Esophagus muscularis mucosa (tissue), 4 donors: ENCODE results near the gene CCDC116. TPM values are rescaled to one million over a fixed set of nuclear protein-coding genes. Genes with fewer than 3 reads are reported as not detected.

Source experiments
- DNase-seq: peaks from one replicate; pipeline ENCODE4 v3.0.0-alpha.2; 2017; ENCODE audit errors: extremely low spot score
- H3K27ac ChIP-seq, 4 donors: fragments of 200-600 bp; sonication (generic); replicated peaks in 1 of 4; 1 replicate in 3 of 4; 2 replicates in 1 of 4; pipeline ENCODE4 v1.5.1; 2016 to 2019; ENCODE audit warnings: mild to moderate bottlenecking in 1 of 4
- H3K27me3 ChIP-seq, 4 donors: fragments of 200-600 bp; sonication (generic); one replicate each; pipeline versions ENCODE4 v1.5.1 to v1.6.0; 2016 to 2019
- H3K36me3 ChIP-seq, 4 donors: fragments of 200-600 bp; sonication (generic); one replicate each; pipeline ENCODE4 v1.5.1; 2016 to 2019
- H3K4me1 ChIP-seq, 4 donors: fragments of 200-600 bp; sonication (generic); one replicate each; pipeline ENCODE4 v1.5.1; 2016 to 2019
- H3K4me3 ChIP-seq, 4 donors: fragments of 200-600 bp; sonication (generic); 1 replicate in 2 of 4; 2 replicates in 2 of 4; pipeline ENCODE4 v1.5.1; 2016 to 2019; ENCODE audit warnings: mild to moderate bottlenecking in 4 of 4, moderate library complexity in 1 of 4
- H3K9me3 ChIP-seq, 4 donors: fragments of 200-600 bp; sonication (generic); 1 replicate in 3 of 4; 2 replicates in 1 of 4; pipeline ENCODE4 v1.5.1; 2016 to 2019
- EP300 ChIP-seq: sonication (generic); formaldehyde crosslinking; IDR thresholded peaks from one replicate; pipeline ENCODE4 v1.6.1; 2017; ENCODE audit warnings: antibody characterized with exemption
- POLR2A ChIP-seq: fragments of 450-650 bp; IDR thresholded peaks from one replicate; pipeline ENCODE4 v1.6.1; 2017; ENCODE audit warnings: antibody characterized with exemption, moderate library complexity, mild to moderate bottlenecking, low read depth
- POLR2AphosphoS5 ChIP-seq, 2 donors: sonication (generic); formaldehyde crosslinking; IDR thresholded peaks; one replicate each; pipeline ENCODE4 v1.6.1; 2017; ENCODE audit warnings: antibody characterized with exemption in 2 of 2
- WGBS: methylation state at CpG from one replicate; pipeline ENCODE4 v1.1.5; 2018; 5-methylcytosine and 5-hydroxymethylcytosine counted together
- intact Hi-C: fragments of 100-400 bp; cut with DNase I; formaldehyde crosslinking; loops from one replicate; pipeline ENCODE4 v1.15.1; 2023
- total RNA-seq, 4 donors: library from RNA; depleted of rRNA; stranded (reverse); fragments of >200 nt; gene quantifications; one replicate each; pipeline versions ENCODE4 v1.1.0 to v1.2.1, GENCODE V29; 2016
- TF ChIP-seq, protein P1 (sequence below), 3 experiments: fragments of 200-600 bp in 2 of 3; fragments of 450-650 bp in 1 of 3; sonication (generic) in 2 of 3; IDR thresholded peaks; one replicate each; pipeline ENCODE4 v1.5.1; 2017 to 2019; ENCODE audit warnings: antibody characterized with exemption in 3 of 3, mild to moderate bottlenecking in 2 of 3, moderate library complexity in 1 of 3

Gene CCDC116
- total RNA-seq, 4 donors from 2014 or later = 0.26 to 0.99 (median 0.55) TPM

DNA sequence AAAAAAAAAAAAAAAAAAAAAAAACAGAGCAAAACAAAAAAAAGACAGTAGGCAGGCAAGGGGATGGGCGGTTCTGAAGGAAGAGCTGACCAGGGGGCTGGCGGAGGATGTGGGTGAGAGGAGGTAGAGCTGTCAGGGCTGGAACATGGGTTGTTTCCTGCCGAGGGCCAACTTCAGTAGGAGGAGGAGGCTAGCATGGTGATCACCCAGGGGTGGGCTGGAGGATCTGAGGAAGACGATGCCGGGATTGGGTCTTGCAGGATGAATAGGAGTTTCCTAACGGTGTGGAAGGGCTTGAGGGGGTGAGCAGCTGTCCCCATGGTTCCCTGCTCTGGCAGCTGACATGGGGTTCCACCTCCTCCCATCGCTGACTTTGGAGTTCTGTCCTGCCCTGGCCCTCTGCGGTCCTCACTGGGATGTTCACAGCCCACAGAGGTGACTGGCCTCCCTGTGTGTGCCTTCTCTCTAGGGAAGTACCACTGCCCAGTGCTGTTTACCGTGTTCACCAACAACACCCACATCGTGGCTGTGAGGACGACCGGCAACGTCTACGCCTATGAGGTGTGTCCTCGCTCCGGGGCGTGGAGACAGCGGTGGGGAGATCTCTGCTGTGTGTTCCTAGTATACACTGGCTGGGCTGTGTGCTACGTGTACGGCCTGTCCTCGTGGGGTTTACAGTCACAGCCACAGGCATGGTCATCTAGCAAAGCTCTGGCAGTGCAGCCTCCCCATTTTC is 48.4 kb downstream of the CCDC116 start:
- DNase-seq = no peak
- Histone ChIP-seq H3K27ac (no peak overlapping the region), H3K4me1 (no peaks in the 10 kb centered on the region), H3K9me3 (no peaks in the 10 kb centered on the region), H3K36me3 (peaks cover 36 to 82% (median 61%) of the 10 kb centered on the region in 4 donors), H3K4me3 (no peak overlapping the region), H3K27me3 (no peaks in the 10 kb centered on the region)
- intact Hi-C loops = no loop called here
- 95% methylated on average over 13 of the region's 21 CpGs for WGBS
- TF ChIP-seq, protein P1, sequence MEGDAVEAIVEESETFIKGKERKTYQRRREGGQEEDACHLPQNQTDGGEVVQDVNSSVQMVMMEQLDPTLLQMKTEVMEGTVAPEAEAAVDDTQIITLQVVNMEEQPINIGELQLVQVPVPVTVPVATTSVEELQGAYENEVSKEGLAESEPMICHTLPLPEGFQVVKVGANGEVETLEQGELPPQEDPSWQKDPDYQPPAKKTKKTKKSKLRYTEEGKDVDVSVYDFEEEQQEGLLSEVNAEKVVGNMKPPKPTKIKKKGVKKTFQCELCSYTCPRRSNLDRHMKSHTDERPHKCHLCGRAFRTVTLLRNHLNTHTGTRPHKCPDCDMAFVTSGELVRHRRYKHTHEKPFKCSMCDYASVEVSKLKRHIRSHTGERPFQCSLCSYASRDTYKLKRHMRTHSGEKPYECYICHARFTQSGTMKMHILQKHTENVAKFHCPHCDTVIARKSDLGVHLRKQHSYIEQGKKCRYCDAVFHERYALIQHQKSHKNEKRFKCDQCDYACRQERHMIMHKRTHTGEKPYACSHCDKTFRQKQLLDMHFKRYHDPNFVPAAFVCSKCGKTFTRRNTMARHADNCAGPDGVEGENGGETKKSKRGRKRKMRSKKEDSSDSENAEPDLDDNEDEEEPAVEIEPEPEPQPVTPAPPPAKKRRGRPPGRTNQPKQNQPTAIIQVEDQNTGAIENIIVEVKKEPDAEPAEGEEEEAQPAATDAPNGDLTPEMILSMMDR (IDR thresholded peaks at IDR 0.05) = no peak
- TF ChIP-seq POLR2A = no peak
- TF ChIP-seq POLR2AphosphoS5 (IDR thresholded peaks at IDR 0.05) = no peak
- no peak for TF ChIP-seq EP300

DNA sequence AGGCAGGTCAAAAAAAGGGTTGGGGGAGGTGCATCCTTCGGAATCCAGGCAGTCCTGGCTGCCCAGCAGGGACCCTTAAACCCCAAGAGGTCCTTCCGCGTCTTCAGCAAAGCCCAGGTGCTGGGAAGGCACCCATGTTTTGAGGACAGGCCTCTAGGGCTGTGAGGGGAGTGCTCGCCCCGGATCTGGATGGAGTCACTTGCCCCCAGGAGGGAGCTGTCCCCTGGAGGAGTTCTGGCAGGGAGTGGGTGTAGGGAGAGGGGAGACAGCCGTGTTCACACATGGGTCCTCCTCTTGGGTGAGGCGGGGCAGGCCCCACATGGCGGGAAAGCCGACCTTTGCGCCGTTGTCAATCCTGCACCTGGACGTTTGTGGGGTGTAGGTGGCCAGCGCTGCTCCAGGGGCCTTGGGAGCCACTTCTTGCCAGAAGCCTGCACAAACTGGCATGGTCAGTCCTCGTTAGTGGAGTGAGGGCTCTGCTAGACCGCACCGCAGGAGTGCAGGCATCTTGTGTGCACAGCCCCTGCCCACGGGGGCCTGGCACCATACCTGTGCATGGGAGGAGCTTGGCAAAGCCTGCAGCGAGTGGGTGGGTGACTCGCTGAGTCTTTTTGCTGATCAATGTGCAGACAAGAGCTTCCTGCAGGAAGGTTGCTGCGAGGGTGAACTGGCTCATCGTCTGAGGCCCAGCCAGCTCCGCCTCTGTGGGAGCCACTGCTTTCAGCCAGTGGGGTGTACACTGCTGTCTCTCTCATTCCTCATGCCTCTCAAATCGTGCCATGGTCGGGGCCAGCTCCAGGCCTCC is 49.2 kb downstream of the CCDC116 start:
- no peak for TF ChIP-seq POLR2A
- TF ChIP-seq, protein P1 (IDR thresholded peaks at IDR 0.05) = no peak
- TF ChIP-seq POLR2AphosphoS5 (IDR thresholded peaks at IDR 0.05) = no peak
- no peak for TF ChIP-seq EP300

DNA sequence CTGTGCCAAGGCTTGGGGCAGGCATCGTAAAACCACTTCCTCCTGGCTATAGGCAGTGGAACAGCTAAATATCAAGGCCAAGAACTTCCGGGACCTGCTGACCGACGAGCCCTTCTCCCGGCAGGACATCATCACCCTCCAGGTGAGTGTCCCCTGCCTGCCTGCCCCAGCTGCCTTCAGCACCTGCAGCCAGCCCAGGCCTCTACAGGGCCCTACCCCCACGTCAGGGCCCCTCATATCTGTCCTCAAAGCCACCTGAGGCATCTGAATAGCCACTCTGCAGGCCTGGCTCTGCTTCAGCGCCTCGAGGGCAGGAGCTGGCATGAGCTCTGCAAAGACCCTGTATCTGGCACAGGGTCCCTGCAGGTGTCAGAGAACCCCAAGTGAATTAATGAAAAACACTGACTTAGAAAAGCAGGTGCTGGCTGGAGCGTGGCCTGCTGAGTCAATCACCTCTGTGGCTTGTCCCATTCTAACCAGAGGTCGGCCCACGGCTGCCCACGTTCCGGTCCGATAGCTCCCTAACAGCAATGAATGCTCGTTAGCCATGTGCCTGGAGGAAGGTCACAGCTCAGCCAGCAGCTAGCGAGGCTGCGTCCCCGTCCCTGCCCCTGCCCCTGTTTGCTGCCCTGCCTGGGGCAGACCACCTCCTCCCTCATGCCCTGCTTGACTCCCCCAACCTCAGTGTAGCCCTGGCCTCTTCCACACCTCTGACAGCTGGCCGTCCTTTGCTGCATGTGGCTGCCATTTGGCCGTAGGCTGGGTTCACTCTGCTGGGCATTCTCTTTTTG is 50.0 kb downstream of the CCDC116 start:
- Histone ChIP-seq H3K4me1 (no peaks in the 10 kb centered on the region), H3K9me3 (no peaks in the 10 kb centered on the region), H3K27me3 (no peaks in the 10 kb centered on the region), H3K4me3 (no peak overlapping the region), H3K27ac (no peak overlapping the region), H3K36me3 (peaks cover 41 to 85% (median 72%) of the 10 kb centered on the region in 4 donors)
- intact Hi-C loops = no loop called here
- WGBS = 89% methylated on average over 12 of the region's 20 CpGs
- TF ChIP-seq POLR2A (no peak), POLR2AphosphoS5 (IDR thresholded peaks at IDR 0.05) (no peak), EP300 (no peak)
- TF ChIP-seq, protein P1 (IDR thresholded peaks at IDR 0.05) = no peak
- no peak for DNase-seq

More for the DNA sequence above, 49.2 kb downstream of the CCDC116 start:
- Histone ChIP-seq H3K9me3 (no peaks in the 10 kb centered on the region), H3K27me3 (no peaks in the 10 kb centered on the region), H3K4me1 (no peaks in the 10 kb centered on the region), H3K36me3 (peaks cover 39 to 85% (median 67%) of the 10 kb centered on the region in 4 donors), H3K27ac (no peak overlapping the region), H3K4me3 (no peak overlapping the region)
- 87% methylated on average over 9 of the region's 24 CpGs for WGBS
- intact Hi-C loops = no loop called here
- no peak for DNase-seq

DNA sequence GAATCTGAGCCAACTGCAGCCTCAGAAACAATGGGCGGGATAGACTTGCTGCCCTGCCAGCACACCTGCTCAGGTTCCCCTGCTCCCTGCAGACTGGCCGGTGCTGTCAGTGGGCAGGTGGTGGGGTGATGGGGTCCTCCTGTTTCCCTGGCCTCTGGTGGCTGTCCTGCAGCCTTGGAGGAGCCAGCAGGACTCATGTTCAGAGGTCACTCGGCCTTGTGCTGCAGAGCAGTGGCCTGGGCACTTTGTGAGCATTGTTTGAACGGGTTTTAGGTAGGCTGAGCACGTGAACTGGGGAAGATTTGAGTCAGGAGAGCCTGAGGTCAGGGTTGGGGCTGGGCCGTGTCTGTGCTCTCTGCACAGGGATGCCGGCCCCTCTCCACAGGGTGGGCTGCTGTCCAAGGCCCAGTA is 50.8 kb downstream of the CCDC116 start:
- Histone ChIP-seq H3K36me3 (peaks cover 46 to 85% (median 75%) of the 10 kb centered on the region in 4 donors), H3K27ac (no peak overlapping the region), H3K4me3 (no peak overlapping the region), H3K9me3 (no peaks in the 10 kb centered on the region), H3K27me3 (no peaks in the 10 kb centered on the region), H3K4me1 (no peaks in the 10 kb centered on the region)
- DNase-seq = no peak
- no peak for TF ChIP-seq POLR2A
- no peak for TF ChIP-seq EP300
- no peak for TF ChIP-seq POLR2AphosphoS5 (IDR thresholded peaks at IDR 0.05)
- TF ChIP-seq, protein P1 (IDR thresholded peaks at IDR 0.05) = no peak
- 94% methylated on average over 4 of the region's 7 CpGs for WGBS
- intact Hi-C loops = no loop called here
